Measurements from ENCODE around the gene RAB28. TPM values are rescaled to one million over a fixed set of nuclear protein-coding genes. Genes with fewer than 3 reads are reported as not detected.

Gene RAB28
- total RNA-seq, result 12.3 and 14.1 TPM in 2 replicates

DNA sequence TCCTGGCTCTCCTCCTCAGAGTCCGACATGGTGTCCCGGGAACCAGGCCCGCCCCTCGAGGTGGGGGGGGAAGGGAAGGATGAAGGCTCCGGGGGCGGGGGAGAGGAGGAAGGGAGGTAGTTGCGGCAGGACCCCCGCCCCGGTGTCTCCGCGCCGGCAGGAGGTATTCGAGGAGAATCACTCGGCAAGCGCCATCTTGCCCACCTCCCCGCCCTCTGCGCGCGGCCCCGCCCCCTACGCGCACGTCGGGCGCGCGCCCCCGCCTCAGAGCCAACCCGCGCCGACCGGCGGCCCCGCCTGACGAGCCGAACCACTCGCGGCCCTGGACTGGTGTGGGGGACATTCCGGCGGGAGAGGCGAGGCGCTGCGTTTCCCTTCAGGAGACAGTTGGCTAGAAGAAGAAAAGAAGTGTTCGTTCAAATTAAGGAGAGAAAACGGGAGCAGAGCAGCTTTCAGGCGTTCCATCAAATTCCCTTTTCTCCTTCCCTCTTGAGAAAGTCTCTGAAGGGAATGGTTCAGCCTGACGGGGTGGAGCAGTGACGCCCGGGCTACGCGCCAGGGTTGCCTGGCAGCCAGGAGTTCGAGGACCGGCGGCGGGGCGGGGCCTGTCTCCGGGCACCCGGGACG is at the start of gene RAB28:
Gene RAB28, minus strand, starts transcription at position 219 of the 627 bp plus-strand sequence.

Other genes starting within 250 kb of the RAB28 start
- under 0.01 TPM in 1 of 2 replicates, not detected in the other for gene NKX3-2, start 60.2 kb upstream of the RAB28 start, total RNA-seq
- 15.8 and 21.2 TPM in 2 replicates for gene BOD1L1, start 143.4 kb upstream of the RAB28 start, total RNA-seq